SK-N-SH treated with all-trans-retinoic acid at 6 μM for 48 hours (cell line): ENCODE measurements around the gene SORCS2.

Experiments
- BACH2 ChIP-seq: fragments of 250-450 bp; sonication (Bioruptor Pico); IDR thresholded peaks from 2 replicates; pipeline ENCODE4 v1.9.0; 2021; ENCODE audit warnings: mild to moderate bottlenecking, borderline replicate concordance
- CREB5 ChIP-seq: fragments of 250-450 bp; sonication (Bioruptor Pico); IDR thresholded peaks from 2 replicates; pipeline ENCODE4 v1.5.1; 2020; ENCODE audit warnings: low read depth, mild to moderate bottlenecking, moderate library complexity
- ISL1 ChIP-seq: fragments of 250-450 bp; sonication (Bioruptor Pico); IDR thresholded peaks from 2 replicates; pipeline ENCODE4 v2.1.2; 2022; ENCODE audit warnings: mild to moderate bottlenecking, moderate library complexity
- PATZ1 ChIP-seq: fragments of 250-450 bp; sonication (Bioruptor Pico); IDR thresholded peaks from 2 replicates; pipeline ENCODE4 v1.8.0; 2020; ENCODE audit warnings: mild to moderate bottlenecking, moderate library complexity, borderline replicate concordance
- RARB ChIP-seq: fragments of 250-450 bp; sonication (Bioruptor Pico); IDR thresholded peaks from 2 replicates; pipeline ENCODE4 v1.8.0; 2021; ENCODE audit warnings: mild to moderate bottlenecking, moderate library complexity
- TOX ChIP-seq: fragments of 250-450 bp; sonication (Bioruptor Pico); IDR thresholded peaks from 2 replicates; pipeline ENCODE4 v1.8.0; 2021; ENCODE audit warnings: mild to moderate bottlenecking, moderate library complexity, borderline replicate concordance
- ZFP3 ChIP-seq: fragments of 250-450 bp; sonication (Bioruptor Pico); IDR thresholded peaks from 2 replicates; pipeline ENCODE4 v1.5.0; 2020; ENCODE audit warnings: mild to moderate bottlenecking, moderate library complexity
- ZFP30 ChIP-seq: fragments of 450-650 bp; formaldehyde crosslinking; IDR thresholded peaks from 2 replicates; pipeline ENCODE4 v1.5.0; 2022; ENCODE audit warnings: mild to moderate bottlenecking, moderate library complexity
- ZNF565 ChIP-seq: fragments of 450-650 bp; formaldehyde crosslinking; conservative IDR thresholded peaks from 2 replicates; pipeline ENCODE4 v1.5.0; 2020; ENCODE audit warnings: low read depth, mild to moderate bottlenecking, moderate library complexity

- TF ChIP-seq ISL1 (CRISPR knock-in tag) (no peak), BACH2 (CRISPR knock-in tag) (no peak), RARB (CRISPR knock-in tag) (no peak), TOX (no peak), PATZ1 (CRISPR knock-in tag) (no peak), CREB5 (CRISPR knock-in tag) (no peak), ZFP30 (CRISPR knock-in tag) (no peak), ZFP3 (no peak), ZNF565 (CRISPR knock-in tag) (no peak)
These were observed 284.5 kb downstream of the SORCS2 start for GRCh38 chr4:7476820-7477219.
